NCI-H69 (cell line): ENCODE data around the gene UBB.

Experiments used
- DNase-seq: peaks from one replicate; lab custom pipeline; 2025; lab: John Stamatoyannopoulos, UW

UBB gene

GRCh38 chr17:16418685-16419068 is 37.8 kb downstream of the UBB start:
- peak; percentile 18 for DNase-seq

- DNase-seq, result peak; percentile 81
Measured at GRCh38 chr17:16419074-16419928, 38.4 kb downstream of the UBB start.

GRCh38 chr17:16419929-16420271 is 39.0 kb downstream of the UBB start:
- no peak for DNase-seq

DNA sequence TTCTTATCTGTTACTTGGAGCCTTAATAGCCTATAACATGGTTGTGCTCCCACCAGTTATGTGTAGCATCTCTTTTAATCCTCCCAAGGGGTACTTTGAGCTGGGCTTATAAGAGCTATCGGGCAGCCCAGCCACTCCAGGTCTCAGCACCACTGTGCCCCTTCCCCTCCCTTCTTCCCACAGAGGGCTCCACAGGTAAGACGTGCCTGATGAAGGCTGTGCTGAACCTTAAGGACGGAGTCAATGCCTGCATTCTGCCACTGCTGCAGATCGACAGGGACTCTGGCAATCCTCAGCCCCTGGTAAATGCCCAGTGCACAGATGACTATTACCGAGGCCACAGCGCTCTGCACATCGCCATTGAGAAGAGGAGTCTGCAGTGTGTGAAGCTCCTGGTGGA is 41.5 kb downstream of the UBB start:
- DNase-seq, result no peak

DNA sequence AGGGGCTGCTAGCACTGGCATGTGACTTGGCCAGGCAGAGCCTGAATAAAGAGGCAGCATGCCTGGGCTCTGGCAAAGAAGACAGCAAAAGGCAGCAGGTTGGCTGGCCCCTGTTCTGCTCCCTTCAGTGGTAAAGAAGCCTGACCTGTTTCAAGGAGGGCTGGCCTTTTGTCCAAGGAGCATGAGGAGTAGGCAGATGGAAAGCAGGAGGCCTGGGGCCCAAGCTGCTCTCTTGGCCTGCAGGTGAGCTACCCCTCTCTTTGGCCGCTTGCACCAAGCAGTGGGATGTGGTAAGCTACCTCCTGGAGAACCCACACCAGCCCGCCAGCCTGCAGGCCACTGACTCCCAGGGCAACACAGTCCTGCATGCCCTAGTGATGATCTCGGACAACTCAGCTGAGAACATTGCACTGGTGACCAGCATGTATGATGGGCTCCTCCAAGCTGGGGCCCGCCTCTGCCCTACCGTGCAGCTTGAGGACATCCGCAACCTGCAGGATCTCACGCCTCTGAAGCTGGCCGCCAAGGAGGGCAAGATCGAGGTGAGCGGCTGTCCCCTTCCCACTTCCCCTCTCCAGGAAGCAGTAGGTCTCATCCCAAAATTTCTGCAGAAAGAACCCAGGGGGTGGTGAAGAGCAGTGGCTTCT is 42.5 kb downstream of the UBB start:
- DNase-seq, result no peak

- no peak for DNase-seq
Measured at GRCh38 chr17:16425202-16425601, 44.3 kb downstream of the UBB start.

GRCh38 chr17:16425698-16426659 is 45.1 kb downstream of the UBB start:
- DNase-seq, result peak; percentile 64

DNA sequence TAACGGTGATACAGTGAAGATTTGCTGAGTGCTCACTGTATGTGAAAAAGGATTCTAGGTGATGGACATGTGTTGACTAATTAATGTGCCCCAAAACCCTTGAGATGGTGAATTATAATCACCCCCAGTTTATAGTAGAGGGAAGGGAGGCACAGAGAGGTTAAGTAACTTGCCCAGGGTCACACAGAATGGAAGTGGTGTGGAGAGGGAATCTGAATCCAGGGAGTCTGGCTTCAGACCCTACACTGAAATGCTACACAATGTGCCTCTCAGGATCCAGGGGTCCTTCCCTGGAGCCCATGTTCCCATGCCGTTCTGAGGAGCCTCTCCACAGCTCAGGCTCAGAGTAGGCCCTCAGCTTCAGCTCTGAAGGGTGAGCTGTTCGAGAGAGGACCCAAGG is 46.1 kb downstream of the UBB start:
- DNase-seq, result no peak

DNA sequence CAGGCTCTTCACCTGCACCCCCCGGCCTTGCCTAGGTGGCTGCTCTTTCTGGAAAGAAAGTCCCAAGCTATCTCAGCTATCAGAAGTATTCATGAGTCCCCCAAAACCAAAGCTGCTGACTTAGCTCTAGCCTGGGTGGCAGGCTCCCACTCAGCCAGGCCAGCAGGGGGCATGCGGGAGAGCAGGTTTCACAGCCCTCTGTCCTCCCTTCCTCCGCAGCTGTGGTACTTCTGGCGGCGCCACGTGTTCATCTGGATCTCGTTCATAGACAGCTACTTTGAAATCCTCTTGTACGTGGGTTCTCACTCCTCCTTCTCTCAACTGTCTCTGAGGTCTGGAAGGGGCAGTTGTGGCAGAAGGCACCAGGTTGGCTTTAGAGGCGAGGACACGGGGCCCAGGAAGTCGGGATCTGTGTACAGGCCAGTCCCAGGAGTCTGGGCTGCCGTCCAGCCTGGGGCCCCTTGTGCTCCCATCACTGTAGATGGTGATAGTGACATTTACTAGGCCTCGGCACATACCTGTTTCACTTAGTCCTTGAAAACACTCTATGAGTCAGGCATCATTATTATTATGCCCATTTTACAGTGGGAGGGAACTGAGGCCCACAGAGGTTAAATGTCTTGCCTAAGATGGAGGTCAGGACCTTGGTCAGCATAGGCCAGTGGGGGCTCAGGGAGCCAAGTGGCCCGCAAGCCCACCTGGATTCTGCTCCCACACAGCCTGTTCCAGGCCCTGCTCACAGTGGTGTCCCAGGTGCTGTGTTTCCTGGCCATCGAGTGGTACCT is 47.4 kb downstream of the UBB start:
- DNase-seq, result no peak

GRCh38 chr17:16429083-16429482 is 48.2 kb downstream of the UBB start:
- no peak for DNase-seq

GRCh38 chr17:16430650-16431049 is 49.8 kb downstream of the UBB start:
- DNase-seq, result no peak

DNA sequence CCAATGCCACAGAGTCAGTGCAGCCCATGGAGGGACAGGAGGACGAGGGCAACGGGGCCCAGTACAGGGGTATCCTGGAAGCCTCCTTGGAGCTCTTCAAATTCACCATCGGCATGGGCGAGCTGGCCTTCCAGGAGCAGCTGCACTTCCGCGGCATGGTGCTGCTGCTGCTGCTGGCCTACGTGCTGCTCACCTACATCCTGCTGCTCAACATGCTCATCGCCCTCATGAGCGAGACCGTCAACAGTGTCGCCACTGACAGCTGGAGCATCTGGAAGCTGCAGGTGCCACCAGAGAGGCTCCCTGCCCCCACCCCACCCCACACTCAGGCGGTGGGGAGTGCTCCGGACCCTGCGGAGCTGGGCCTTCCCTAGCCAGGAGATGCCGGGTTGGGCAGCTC is 51.1 kb downstream of the UBB start:
- DNase-seq, result no peak
